Keratinocyte (primary cell): ENCODE data around the gene MUS81.

Source experiments
- CTCF ChIP-seq, 3 experiments: IDR thresholded peaks in 1 of 3; conservative IDR thresholded peaks in 1 of 3; optimal IDR thresholded peaks in 1 of 3; 2 replicates in 2 of 3; 3 replicates in 1 of 3; pipeline versions ENCODE3 to v1.5.1; 2011; ENCODE audit warnings: low read length in 3 of 3, mild to moderate bottlenecking in 3 of 3, moderate library complexity in 2 of 3, control low read depth in 1 of 3, inconsistent platforms in 1 of 3; ENCODE audit not compliant: insufficient read depth in 2 of 3; ENCODE audit errors: extremely low read depth in 1 of 3
- EZH2 ChIP-seq: IDR thresholded peaks from one replicate; pipeline ENCODE4 v1.6.1; 2012; ENCODE audit warnings: inconsistent platforms, mild to moderate bottlenecking, low read length, moderate library complexity

GRCh38 chr11:65882120-65883057 is 22.2 kb downstream of the MUS81 start:
- TF ChIP-seq CTCF (optimal IDR thresholded peaks at IDR 0.05 in 1 of 3, IDR thresholded peaks at IDR 0.05 in 1 of 3, conservative IDR thresholded peaks at IDR 0.05 in 1 of 3; ENCODE audit: extremely low read depth in 1 of 3, insufficient read depth in 2 of 3, low read length in 3 of 3) (no peak), EZH2 (no peak)
